Ramos (cell line): ENCODE data around the gene KPNA6.

Experiments
- in situ Hi-C: fragments of 300-500 bp; cut with MboI; formaldehyde crosslinking; loops from one replicate; pipeline ENCODE4 v1.14.3; 2022; ENCODE audit warnings: low sequenced_read_pairs; ENCODE audit not compliant: unreplicated experiment

The KPNA6 gene

DNA sequence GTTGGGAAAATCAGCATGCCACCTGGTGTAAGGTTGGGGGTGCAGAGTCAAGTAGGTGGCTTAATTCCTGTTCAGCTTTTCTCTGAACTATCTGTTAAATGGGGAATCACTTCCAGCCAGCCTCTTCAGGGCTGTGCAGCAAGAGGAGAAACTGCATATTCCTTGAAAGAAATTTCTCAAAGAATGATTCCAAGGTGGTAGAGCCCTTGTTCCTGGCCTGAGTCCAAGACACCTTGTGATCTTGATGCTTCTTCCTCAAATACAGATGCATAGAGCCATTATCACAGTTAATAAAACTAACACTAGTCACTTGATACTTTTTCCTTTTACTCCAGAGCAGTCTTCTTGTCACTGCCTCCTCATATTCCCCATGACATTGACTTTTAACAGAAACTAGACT, 76.8 kb downstream of the KPNA6 start:
- in situ Hi-C loops = no loop called here

DNA sequence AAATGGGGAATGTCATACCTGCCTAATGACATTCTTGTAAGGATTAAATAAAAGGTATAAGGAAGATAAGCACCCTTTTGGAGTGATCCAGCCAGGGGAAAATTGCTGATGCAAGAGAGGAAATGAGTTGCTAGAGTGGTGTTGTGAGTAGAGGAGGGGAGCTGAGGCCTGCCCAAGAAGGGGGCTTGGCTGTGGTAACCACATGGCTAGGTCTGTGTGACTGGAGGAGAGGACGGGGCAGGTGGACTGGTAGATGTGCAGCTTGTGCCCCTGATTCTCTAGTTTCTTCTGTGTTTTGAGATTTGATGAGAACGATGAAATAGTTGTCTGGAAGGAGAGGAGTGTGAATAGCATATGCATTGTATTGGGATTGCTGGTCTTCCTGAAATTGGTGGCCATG, 78.2 kb downstream of the KPNA6 start:
- in situ Hi-C loops = no loop called here

DNA sequence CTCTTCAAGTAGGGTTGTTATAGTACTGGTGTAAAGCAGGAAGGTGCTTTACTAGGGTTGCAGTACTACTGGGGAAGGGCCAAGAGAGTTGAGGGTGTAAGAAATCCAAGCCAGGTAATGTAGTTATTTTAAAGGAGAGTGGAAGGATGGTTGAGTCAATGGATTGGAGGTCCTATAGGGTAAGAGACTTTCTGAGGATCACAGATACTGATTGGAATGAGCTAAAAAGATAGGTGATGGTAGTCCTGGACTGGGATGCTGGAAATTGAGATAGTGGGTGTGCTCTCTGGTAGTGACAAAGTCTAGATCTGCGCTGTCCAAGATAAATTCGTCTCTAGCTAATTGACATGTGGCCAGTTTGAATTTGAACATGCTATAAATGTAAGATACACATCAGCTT, 78.6 kb downstream of the KPNA6 start:
- in situ Hi-C loops = no loop called here

DNA sequence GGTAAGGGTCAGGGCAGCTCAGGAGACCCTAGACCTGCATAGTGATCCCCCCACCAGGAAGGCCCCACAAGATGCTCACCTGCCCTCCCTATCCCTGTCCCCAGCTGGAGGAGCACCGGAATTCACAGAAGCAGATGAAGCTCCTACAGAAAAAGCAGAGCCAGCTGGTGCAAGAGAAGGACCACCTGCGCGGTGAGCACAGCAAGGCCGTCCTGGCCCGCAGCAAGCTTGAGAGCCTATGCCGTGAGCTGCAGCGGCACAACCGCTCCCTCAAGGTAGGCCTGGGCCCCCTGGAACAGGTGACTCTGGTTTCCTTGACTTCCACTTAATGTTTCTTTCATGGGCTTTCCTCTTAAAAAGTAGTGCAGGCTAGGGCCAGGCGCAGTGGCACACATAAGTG, 80.0 kb downstream of the KPNA6 start:
- in situ Hi-C loops = no loop called here

DNA sequence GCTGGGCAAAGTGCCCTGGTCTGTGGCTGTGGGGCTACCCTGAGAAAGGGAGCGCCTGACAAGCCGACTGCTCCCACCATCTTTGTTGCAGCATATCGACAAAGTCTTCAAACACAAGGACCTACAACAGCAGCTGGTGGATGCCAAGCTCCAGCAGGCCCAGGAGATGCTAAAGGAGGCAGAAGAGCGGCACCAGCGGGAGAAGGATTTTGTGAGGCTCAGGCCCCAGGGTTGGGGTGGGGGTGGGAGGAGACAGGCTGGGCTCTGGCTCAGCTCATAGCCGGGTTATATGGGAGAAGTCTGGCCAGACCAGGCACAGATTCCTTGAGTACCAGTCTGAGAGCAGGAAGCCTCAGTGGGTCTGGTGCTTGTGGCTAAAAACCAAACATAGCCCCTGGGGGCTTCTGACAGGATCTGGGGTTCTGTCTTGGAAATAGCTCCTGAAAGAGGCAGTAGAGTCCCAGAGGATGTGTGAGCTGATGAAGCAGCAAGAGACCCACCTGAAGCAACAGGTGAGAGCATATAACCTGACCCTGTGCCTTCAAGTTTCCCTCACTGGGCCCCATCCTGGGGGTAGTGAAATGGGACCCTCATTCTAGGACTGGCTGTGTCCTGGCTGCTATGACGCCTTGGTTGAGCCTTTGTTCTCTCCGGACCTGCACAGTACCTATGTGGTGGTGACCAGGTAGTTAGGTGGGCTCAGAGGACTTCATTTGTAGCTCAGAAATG, 84.5 kb downstream of the KPNA6 start:
- in situ Hi-C loops = no loop called here

DNA sequence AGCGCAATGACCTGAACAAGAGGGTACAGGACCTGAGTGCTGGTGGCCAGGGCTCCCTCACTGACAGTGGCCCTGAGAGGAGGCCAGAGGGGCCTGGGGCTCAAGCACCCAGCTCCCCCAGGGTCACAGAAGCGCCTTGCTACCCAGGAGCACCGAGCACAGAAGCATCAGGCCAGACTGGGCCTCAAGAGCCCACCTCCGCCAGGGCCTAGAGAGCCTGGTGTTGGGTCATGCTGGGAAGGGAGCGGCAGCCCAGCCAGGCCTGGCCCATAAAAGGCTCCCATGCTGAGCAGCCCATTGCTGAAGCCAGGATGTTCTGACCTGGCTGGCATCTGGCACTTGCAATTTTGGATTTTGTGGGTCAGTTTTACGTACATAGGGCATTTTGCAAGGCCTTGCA, 87.1 kb downstream of the KPNA6 start:
- in situ Hi-C loops = no loop called here

DNA sequence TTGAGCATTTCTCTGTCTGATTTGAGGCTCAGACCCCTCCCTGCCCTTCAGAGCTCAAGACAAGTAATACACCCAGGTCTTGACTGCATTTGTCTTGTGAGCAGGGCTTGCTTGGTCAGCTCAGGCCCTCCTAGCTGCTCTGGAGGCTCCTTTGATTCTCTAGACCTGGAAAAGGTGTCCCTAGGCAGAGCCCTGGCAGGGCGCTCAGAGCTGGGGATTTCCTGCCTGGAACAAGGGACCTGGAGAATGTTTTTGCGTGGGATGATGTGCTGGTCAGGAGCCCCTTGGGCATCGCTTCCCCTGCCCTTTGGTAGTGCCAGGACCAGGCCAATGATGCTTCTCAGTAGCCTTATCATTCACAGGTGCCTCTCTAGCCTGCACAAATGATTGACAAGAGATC, 87.7 kb downstream of the KPNA6 start:
- in situ Hi-C loops = no loop called here

DNA sequence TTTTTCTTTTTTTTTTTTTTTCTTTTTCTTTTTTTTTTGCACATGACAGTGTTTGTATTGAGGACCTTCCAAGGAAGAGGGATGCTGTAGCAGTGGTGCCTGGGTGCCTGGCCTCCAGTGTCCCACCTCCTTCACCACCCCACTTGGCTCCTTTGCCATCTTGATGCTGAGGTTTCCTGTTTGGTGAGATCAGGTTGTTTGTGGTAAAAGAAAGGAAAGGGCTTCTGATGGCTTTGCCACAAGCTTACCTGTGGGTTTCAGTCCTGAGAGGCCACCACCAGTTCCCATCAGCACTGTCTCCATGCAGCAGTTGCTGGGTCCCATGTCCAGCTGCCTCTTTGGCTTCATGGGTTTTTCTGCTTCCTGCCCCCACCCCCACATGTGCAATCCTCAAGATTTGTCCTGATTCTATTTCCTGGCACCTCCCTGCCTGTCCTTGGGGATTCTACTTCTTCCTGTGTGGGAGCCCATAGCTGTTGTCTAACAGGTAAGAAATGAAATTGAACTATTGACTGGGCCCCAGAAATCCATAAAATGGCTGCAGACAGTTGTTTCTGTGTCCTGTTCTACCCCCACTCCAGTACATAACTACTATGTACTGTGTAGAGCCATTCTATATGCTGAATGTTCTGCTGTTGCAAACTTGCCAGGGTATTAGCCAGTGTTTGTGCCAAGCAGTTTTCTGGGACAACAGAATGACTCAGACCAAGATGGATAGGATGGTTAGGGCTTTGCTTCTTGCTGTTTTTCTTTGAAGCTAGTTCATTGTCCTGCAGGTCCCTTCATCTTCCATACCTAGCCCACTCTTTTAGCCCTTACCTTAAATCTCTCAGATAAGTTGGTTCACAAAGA, 88.3 kb downstream of the KPNA6 start:
- in situ Hi-C loops = no loop called here

DNA sequence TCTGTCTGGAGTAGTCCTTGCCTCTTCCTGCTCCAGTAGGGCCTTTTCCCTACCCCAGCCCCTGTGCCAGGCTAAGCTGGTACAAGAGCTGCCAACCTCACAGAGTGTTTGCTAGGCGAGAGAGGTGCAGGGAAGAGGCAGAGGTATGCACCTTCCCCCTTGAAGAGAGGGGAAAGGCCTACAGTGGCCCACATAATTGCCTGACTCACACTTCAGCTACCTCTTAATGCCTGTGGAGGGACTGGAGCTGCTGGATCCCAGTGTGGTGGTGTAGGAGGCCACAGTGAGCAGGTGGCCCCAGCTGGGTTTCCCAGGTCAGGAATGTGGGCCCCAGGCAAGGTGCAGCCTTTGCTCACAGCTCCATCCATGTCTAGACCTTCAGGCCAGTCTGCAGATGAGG, 89.2 kb downstream of the KPNA6 start:
- in situ Hi-C loops = no loop called here

DNA sequence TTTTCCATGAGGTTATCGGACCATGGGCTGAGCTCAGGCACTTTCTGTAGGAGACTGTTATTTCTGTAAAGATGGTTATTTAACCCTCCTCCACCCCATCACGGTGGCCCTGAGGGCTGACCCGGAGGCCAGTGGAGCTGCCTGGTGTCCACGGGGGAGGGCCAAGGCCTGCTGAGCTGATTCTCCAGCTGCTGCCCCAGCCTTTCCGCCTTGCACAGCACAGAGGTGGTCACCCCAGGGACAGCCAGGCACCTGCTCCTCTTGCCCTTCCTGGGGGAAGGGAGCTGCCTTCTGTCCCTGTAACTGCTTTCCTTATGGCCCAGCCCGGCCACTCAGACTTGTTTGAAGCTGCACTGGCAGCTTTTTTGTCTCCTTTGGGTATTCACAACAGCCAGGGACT, 90.0 kb downstream of the KPNA6 start:
- in situ Hi-C loops = no loop called here

DNA sequence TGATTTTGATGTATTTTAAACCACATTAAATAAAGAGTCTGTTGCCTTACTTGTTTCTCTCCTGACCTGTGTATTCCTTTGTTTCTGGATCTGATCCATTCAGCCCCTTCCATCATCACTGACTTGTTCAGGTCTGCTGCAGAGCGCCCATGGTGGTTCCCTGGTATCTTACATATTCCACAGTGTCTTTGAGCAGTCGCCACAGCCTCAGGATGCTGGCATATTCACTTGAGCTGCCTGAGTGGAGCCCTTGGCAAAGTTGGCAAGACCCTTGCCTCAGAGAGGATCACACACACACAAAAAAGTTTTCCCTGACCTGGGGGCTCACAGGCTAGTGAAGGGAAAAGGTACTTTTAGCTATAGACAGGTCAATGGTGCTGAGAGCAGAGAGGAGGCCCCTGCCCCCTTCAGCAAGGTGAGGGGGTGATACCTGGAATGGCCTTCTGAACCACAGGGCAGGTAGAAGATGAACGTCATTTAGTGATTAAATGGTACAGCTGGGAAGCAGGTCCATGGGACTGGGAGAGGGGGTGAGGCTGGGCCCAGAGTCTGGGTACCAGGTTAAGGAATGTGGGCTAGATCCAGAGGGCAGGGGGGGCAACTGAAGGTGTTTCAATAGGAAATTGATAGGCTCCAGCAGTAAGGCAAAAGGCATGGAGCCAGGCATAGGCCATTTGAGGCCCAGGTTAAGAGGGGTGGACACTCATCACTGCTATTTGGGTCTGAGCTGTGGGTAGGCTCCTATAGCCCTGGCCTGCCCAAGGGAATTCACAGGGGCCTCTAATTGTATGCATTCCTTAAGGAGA, 90.6 kb downstream of the KPNA6 start:
- in situ Hi-C loops = no loop called here

DNA sequence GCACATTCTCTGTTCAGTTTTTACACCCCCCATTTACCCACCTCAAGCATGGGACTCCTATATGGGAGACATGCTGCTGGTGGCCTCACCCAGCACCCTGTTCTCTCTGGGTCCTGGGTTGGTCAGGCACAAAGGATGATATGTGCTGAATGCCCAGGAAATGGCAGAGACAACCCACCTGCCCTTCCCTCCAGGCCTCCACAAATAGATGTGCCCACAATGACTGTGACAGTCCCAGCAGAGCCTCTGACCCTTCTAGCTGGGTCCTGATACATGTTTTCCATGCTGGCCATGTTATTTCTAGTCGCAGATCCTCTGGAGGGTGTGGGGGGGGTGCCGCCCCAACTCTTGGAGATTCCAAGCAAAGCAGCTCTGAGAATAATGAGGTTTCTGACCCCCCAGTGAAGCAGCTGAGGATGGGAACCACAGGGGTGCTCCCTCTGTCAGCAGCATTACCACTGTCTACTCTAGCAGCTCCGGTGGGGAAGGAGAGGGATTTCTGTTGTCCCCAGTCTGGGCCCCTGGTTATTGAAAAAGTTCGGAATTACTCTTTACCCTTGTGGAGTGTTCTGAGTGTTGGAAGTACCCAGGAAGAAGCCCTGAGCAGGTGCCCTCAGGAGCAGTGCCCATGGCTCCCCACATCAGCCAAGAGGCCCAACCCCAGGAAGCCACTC, 91.3 kb downstream of the KPNA6 start:
- in situ Hi-C loops = no loop called here

DNA sequence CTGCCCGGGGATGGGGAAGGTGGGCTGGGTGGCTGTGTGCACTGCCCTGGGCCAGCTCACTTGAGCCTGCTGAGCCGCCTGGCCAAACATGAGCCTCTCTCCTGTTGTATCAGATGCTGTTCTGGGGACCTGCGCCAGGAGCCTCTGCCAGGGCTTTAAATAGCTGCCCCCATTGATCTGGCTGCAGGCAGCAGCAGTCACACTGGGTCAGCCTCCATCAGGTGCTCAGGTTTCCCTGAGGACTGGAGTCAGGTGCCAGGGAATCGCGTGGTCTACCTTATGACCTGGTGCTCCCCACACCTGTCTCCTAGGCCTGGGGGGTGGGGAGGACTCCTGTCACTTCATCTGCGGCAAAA, 91.8 kb downstream of the KPNA6 start:
- in situ Hi-C loops = no loop called here

DNA sequence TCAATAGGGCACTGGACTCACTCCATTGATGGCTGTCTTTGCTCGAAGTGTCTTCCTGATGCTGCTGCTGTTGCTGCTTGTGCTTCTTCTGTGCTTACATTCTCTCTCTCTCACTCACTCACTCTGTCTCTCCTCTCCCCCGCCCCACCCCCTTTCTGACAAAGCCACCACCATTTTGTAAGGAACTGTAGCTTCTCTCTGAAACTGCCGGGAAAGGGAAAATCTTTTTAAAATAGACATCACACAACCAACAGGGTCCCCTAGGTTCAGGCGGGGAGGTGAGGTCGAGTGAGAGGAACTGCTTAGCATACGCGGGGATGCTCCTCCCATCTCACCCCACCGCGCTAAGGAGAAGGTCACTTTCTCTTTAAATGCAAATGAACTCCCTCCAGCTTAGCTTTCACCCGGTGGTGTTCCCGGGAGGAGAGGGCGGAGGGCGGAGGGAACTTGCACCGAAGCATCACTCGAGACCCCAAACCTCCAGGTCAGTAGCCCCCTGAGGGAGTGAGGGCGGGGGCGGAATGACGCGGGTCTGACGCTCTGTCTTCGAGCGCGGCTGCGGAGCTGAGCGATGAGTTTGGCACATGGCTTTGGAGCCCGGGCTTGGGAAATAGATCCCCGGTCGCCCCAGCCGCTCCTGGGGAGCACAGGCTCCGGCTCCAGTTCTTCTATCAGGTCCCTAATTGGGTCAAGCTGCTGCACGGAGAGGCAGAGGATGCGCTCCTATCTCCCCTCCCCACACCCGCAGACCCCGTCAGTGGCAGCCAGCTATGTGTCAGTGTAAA, 92.6 kb downstream of the KPNA6 start, which contains the start of gene CCDC28B:
Gene CCDC28B, plus strand, starts transcription at position 370 of the 785 bp plus-strand sequence. CDS start 1,341 bp downstream, outside the sequence.
- in situ Hi-C loops = no loop called here

DNA sequence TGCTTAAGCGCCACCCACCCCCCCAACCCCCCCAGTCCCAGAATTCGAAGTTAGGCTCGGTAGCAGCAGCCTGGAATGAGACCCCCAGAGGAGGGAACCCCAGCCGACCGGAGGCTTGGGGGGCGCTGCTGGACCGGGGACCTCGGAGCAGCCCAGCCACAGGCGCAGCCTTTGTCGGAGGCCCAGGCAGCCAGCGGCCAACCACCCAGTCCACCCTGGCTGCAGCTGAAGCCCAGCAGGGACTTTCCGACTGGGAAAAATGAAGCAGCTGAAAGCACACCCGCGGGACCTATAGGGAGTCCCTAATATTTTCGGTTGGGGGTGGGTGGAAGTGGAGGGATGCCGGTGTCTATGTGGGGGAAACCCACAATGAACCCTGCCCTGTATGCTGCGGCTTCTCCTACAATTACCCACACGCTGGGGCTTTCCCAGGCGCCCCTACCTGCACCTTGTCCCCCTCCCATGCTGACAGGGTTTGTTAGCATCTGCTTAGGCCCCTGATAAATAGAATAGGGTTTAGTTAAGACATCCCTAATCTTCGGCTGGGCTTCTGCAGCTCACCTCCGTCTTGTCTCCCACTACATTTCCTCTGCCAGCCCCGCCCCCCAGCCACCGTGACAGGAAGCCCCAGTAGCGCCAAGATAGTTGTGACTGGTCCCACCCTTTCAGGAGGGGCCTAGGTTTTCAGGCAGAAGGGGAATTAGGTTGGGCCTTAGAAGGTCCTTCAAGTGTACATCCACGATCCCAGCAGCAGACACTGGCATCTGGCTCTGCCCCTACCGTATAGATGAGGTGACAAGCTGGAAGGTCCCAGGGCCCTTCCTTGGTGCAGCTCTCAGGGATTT, 93.4 kb downstream of the KPNA6 start:
- in situ Hi-C loops = no loop called here

DNA sequence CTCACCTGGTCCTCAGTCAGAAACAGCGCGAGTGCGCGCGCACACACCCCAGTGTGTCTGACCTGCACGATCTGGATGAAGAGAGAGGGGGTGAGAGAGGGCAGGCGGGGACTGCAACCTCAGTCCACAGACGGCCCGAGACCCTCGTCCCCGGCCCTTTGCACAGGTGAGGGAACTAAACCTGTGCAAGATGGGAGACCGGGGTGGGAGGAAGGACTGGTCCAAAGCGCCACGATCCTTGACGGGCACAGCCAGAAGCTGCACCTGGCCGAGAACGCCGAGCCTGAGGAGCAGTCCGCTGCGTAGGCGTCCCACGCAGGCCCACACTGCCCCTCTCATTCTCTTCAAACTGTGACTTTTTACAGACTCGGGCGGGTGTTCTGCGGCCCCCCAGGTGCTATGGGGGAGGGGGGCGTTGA, 97.1 kb downstream of the KPNA6 start:
- in situ Hi-C loops = no loop called here

DNA sequence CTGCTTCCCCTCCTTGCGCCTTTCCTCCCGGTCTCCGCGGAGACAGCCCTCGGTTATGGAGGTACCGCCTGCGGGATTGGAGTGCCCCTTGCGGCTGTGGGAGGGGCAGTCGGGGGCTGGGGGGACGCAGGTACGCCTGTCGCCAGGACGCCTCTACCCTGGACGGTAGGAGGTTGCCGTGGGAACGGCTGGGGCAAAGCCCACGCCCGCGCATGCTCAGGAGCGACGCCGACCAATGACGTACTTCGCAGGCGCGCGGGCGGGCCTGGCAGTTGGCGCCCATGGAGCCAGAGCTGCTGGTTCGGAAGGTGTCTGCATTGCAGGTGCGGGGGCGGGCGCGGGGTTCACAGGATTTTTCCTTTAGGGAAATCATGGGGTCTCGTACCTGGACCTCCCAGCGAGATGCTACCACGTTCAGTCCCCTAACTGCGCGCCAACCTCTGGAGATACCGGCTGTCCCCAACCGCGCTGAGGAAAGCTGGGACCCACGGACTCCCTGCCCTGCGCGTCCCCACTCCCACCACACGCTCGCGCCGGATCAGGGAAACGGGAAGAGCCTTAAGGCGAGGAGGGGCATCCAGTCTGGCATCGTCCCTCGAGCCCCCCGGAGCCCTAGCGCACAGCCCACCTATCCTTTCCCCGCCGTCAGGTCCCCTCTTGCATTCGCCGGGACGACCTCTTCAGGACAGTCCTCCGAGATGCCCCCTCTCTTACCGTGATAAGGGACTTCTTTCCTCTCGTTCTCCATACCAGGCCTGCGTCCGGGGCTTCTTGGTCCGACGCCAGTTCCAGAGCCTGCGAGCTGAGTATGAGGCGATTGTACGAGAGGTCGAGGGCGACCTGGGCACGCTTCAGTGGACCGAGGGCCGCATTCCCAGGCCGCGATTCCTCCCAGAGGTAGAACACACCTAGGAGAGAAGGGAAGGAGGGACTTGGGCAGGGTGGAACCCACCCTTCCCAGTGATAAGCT, 97.8 kb downstream of the KPNA6 start, which contains the start of gene IQCC:
Gene IQCC, plus strand, starts transcription at position 271 of the 970 bp plus-strand sequence. Its CDS starts 11 bp downstream, at position 282.
- in situ Hi-C loops = no loop called here
